ENCODE results near the gene DAB2IP.
"Not testable (repeated sequence)": the region's sequence is repeated elsewhere in the genome, so short reads cannot be mapped to it uniquely, and the experiment has no call there.

Gene DAB2IP

GRCh38 chr9:121794334-121794733 is 142.9 kb downstream of the DAB2IP start:
- DNase-seq (ENCODE audit: low spot score), result not testable (repeated sequence)

- no peak for DNase-seq (ENCODE audit: low spot score)
These were observed 145.6 kb downstream of the DAB2IP start for GRCh38 chr9:121797081-121797480.

GRCh38 chr9:121798941-121799340 is 147.5 kb downstream of the DAB2IP start:
- DNase-seq (ENCODE audit: low spot score), result no peak

GRCh38 chr9:121800376-121800775 is 148.9 kb downstream of the DAB2IP start:
- no peak for DNase-seq (ENCODE audit: low spot score)

- no peak for DNase-seq (ENCODE audit: low spot score)
These were observed 150.1 kb downstream of the DAB2IP start for GRCh38 chr9:121801579-121801978.

GRCh38 chr9:121802753-121803152 is 151.3 kb downstream of the DAB2IP start:
- DNase-seq (ENCODE audit: low spot score), result no peak

GRCh38 chr9:121807069-121807822 is 155.8 kb downstream of the DAB2IP start:
- no peak for DNase-seq (ENCODE audit: low spot score)

- DNase-seq (ENCODE audit: low spot score), result no peak
These were observed 156.4 kb downstream of the DAB2IP start for GRCh38 chr9:121807823-121808278.

GRCh38 chr9:121808781-121809180 is 157.3 kb downstream of the DAB2IP start:
- DNase-seq (ENCODE audit: low spot score), result no peak

- no peak for DNase-seq (ENCODE audit: low spot score)
These were observed 158.1 kb downstream of the DAB2IP start for GRCh38 chr9:121809356-121810050.

- no peak for DNase-seq (ENCODE audit: low spot score)
These were observed 159.1 kb downstream of the DAB2IP start for GRCh38 chr9:121810489-121810888.

GRCh38 chr9:121811140-121811539 is 159.7 kb downstream of the DAB2IP start:
- no peak for DNase-seq (ENCODE audit: low spot score)

GRCh38 chr9:121811751-121812150 is 160.3 kb downstream of the DAB2IP start:
- no peak for DNase-seq (ENCODE audit: low spot score)

GRCh38 chr9:121812159-121812735 is 160.8 kb downstream of the DAB2IP start:
- DNase-seq (ENCODE audit: low spot score), result no peak

GRCh38 chr9:121813519-121814210 is 162.2 kb downstream of the DAB2IP start:
- no peak for DNase-seq (ENCODE audit: low spot score)

- no peak for DNase-seq (ENCODE audit: low spot score)
These were observed 163.2 kb downstream of the DAB2IP start for GRCh38 chr9:121814594-121814993.

GRCh38 chr9:121815084-121815483 is 163.7 kb downstream of the DAB2IP start:
- DNase-seq (ENCODE audit: low spot score), result no peak

GRCh38 chr9:121815546-121816448 is 164.4 kb downstream of the DAB2IP start:
- no peak for DNase-seq (ENCODE audit: low spot score)

GRCh38 chr9:121816449-121816817 is 165.0 kb downstream of the DAB2IP start:
- no peak for DNase-seq (ENCODE audit: low spot score)

- no peak for DNase-seq (ENCODE audit: low spot score)
These were observed 165.5 kb downstream of the DAB2IP start for GRCh38 chr9:121816845-121817450.

- no peak for DNase-seq (ENCODE audit: low spot score)
These were observed 166.0 kb downstream of the DAB2IP start for GRCh38 chr9:121817476-121817875.
